ENCODE results near the gene OBSCN. TPM values are rescaled to one million over a fixed set of nuclear protein-coding genes. Genes with fewer than 3 reads are reported as not detected.
"Not testable (repeated sequence)": the region's sequence is repeated elsewhere in the genome, so short reads cannot be mapped to it uniquely, and the experiment has no call there.

Gene OBSCN
- total RNA-seq, 1 experiment from 2014 or later = 5.6 TPM

- intact Hi-C loops (cut with micrococcal nuclease; ENCODE audit: unreplicated experiment) = no loop called here
- H3K36me3 ChIP-seq (ENCODE audit: control insufficient read depth, insufficient read depth, low read length) = no peaks in the 10 kb centered on the region
- Mint-ChIP-seq H3K9me3 (ENCODE audit: unreplicated experiment) (no peaks in the 10 kb centered on the region), H3K4me3 (ENCODE audit: unreplicated experiment) (no peak overlapping the region), H3K27ac (ENCODE audit: unreplicated experiment) (no peak overlapping the region), H3K27me3 (ENCODE audit: insufficient read depth, unreplicated experiment) (no peaks in the 10 kb centered on the region), H3K36me3 (ENCODE audit: insufficient read depth, unreplicated experiment) (no peaks in the 10 kb centered on the region), H3K4me1 (ENCODE audit: low read depth, unreplicated experiment) (no peaks in the 10 kb centered on the region)
- POLR2A ChIA-PET = no interaction called here
- TF ChIP-seq CTCF (IDR thresholded peaks at IDR 0.05; ENCODE audit: insufficient read depth in 1 of 2, low read depth in 1 of 2, low read length in 1 of 2, severe bottlenecking in 1 of 2, unreplicated experiment in 1 of 2) = no peak
- 0 out of 2 replicates have a peak, but pooled peaks cover under 1% of the 10 kb centered on the region for H3K9me3 ChIP-seq
- H3K4me1 ChIP-seq = no peaks in the 10 kb centered on the region
- H3K4me3 ChIP-seq (ENCODE audit: low read depth, low read length) = no peak overlapping the region
- DNase-seq = no peak
- no peaks in the 10 kb centered on the region for H3K27me3 ChIP-seq (replicated peaks; ENCODE audit: control insufficient read depth, insufficient read depth, low read length)
- BruUV-seq (replicated peaks) = no TSS peak
- CTCF ChIA-PET = no interaction called here
These were observed 11.6 kb downstream of the OBSCN start for GRCh38 chr1:228219245-228219961.

- H3K9me3 Mint-ChIP-seq (ENCODE audit: unreplicated experiment) = no peaks in the 10 kb centered on the region
- H3K4me1 Mint-ChIP-seq (ENCODE audit: low read depth, unreplicated experiment) = no peaks in the 10 kb centered on the region
- H3K9me3 ChIP-seq = 0 out of 2 replicates have a peak, but pooled peaks cover 8% of the 10 kb centered on the region
- no peaks in the 10 kb centered on the region for H3K27me3 Mint-ChIP-seq (ENCODE audit: insufficient read depth, unreplicated experiment)
- CTCF ChIA-PET = no interaction called here
- BruUV-seq (replicated peaks) = no TSS peak
- H3K36me3 ChIP-seq (ENCODE audit: control insufficient read depth, insufficient read depth, low read length) = no peaks in the 10 kb centered on the region
- H3K4me1 ChIP-seq = no peaks in the 10 kb centered on the region
- H3K4me3 ChIP-seq (ENCODE audit: low read depth, low read length) = no peak overlapping the region
- no peak for DNase-seq
- H3K27ac Mint-ChIP-seq (ENCODE audit: unreplicated experiment) = no peak overlapping the region
- H3K36me3 Mint-ChIP-seq (ENCODE audit: insufficient read depth, unreplicated experiment) = no peaks in the 10 kb centered on the region
- POLR2A ChIA-PET = no interaction called here
- H3K4me3 Mint-ChIP-seq (ENCODE audit: unreplicated experiment) = no peak overlapping the region
- intact Hi-C loops (cut with micrococcal nuclease; ENCODE audit: unreplicated experiment) = no loop called here
- no peaks in the 10 kb centered on the region for H3K27me3 ChIP-seq (replicated peaks; ENCODE audit: control insufficient read depth, insufficient read depth, low read length)
- TF ChIP-seq CTCF (IDR thresholded peaks at IDR 0.05; ENCODE audit: insufficient read depth in 1 of 2, low read depth in 1 of 2, low read length in 1 of 2, severe bottlenecking in 1 of 2, unreplicated experiment in 1 of 2) = no peak
These were observed 12.3 kb downstream of the OBSCN start for GRCh38 chr1:228219962-228220780.

GRCh38 chr1:228221097-228221496 lies 13.3 kb downstream of the OBSCN start:
- POLR2A ChIA-PET; H3K27ac Mint-ChIP-seq (ENCODE audit: unreplicated experiment); H3K4me3 ChIP-seq (ENCODE audit: low read depth, low read length); H3K4me1 Mint-ChIP-seq (ENCODE audit: low read depth, unreplicated experiment); intact Hi-C loops (cut with micrococcal nuclease; ENCODE audit: unreplicated experiment); H3K9me3 ChIP-seq; BruUV-seq (replicated peaks); H3K27me3 Mint-ChIP-seq (ENCODE audit: insufficient read depth, unreplicated experiment); H3K4me3 Mint-ChIP-seq (ENCODE audit: unreplicated experiment); H3K27me3 ChIP-seq (replicated peaks; ENCODE audit: control insufficient read depth, insufficient read depth, low read length); H3K4me1 ChIP-seq; H3K36me3 Mint-ChIP-seq (ENCODE audit: insufficient read depth, unreplicated experiment); DNase-seq; H3K9me3 Mint-ChIP-seq (ENCODE audit: unreplicated experiment); H3K36me3 ChIP-seq (ENCODE audit: control insufficient read depth, insufficient read depth, low read length); CTCF ChIA-PET: not testable (repeated sequence)
